Karpas-422 (cell line): ENCODE data around the gene G6PC2. TPM values are rescaled to one million over a fixed set of nuclear protein-coding genes. Genes with fewer than 3 reads are reported as not detected.

Source experiments
- DNase-seq: peaks from one replicate; pipeline ENCODE4 v3.0.0-alpha.2; 2015
- H2AFZ ChIP-seq: fragments of 200-600 bp; sonication (generic); 2 replicates; pipeline ENCODE4 v1.6.1; 2014; ENCODE audit warnings: antibody characterized with exemption, low read length, mixed read lengths
- H3K27ac ChIP-seq: fragments of 200-600 bp; sonication (generic); 2 replicates; pipeline ENCODE4 v1.5.1; 2014; ENCODE audit warnings: mild to moderate bottlenecking, low read length, moderate library complexity
- H3K27me3 ChIP-seq: fragments of 200-600 bp; sonication (generic); 2 replicates; pipeline ENCODE4 v1.6.1; 2014; ENCODE audit warnings: low read length, mixed read lengths
- H3K36me3 ChIP-seq: fragments of 200-600 bp; sonication (generic); 2 replicates; pipeline ENCODE4 v1.6.1; 2014; ENCODE audit warnings: low read length, mixed read lengths; ENCODE audit not compliant: insufficient read depth
- H3K4me1 ChIP-seq: fragments of 200-600 bp; sonication (generic); 2 replicates; pipeline ENCODE4 v1.6.1; 2014; ENCODE audit warnings: mild to moderate bottlenecking, low read length, mixed read lengths
- H3K4me2 ChIP-seq: fragments of 200-600 bp; sonication (generic); 2 replicates; pipeline ENCODE4 v1.6.1; 2014; ENCODE audit warnings: low read length, low read depth, mild to moderate bottlenecking; ENCODE audit not compliant: poor library complexity, severe bottlenecking
- H3K4me3 ChIP-seq: fragments of 200-600 bp; sonication (generic); 2 replicates; pipeline ENCODE4 v1.5.1; 2014; ENCODE audit warnings: mild to moderate bottlenecking, antibody characterized with exemption, low read length, mixed read lengths
- H3K79me2 ChIP-seq: fragments of 200-600 bp; sonication (generic); 2 replicates; pipeline ENCODE4 v1.6.1; 2014; ENCODE audit warnings: mild to moderate bottlenecking, low read length, mixed read lengths
- H3K9ac ChIP-seq: fragments of 200-600 bp; sonication (generic); 2 replicates; pipeline ENCODE4 v1.6.0; 2014; ENCODE audit warnings: low read length
- H3K9me2 ChIP-seq: fragments of 200-600 bp; sonication (generic), shearing (Covaris generic); replicated peaks from 2 replicates; pipeline ENCODE4 v1.6.0; 2014; ENCODE audit warnings: mild to moderate bottlenecking, low read length, moderate library complexity; ENCODE audit not compliant: insufficient read depth
- H3K9me3 ChIP-seq: fragments of 300-700, 200-600 bp; sonication (generic); 2 replicates; pipeline ENCODE4 v1.6.1; 2014; ENCODE audit warnings: low read length, mixed read lengths
- H4K20me1 ChIP-seq: fragments of 200-600 bp; sonication (generic); 2 replicates; pipeline ENCODE4 v1.6.1; 2014; ENCODE audit warnings: mild to moderate bottlenecking, antibody characterized with exemption, low read length, low read depth; ENCODE audit not compliant: insufficient read depth
- total RNA-seq: library from RNA; depleted of rRNA; stranded (reverse); fragments of >200 nt; shearing (Covaris generic); gene quantifications from 2 replicates; pipeline ENCODE4 v1.2.3, GENCODE V29; 2014; ENCODE audit warnings: low replicate concordance

Gene G6PC2
- total RNA-seq, 1 experiment from 2014 or later = not detected

DNA sequence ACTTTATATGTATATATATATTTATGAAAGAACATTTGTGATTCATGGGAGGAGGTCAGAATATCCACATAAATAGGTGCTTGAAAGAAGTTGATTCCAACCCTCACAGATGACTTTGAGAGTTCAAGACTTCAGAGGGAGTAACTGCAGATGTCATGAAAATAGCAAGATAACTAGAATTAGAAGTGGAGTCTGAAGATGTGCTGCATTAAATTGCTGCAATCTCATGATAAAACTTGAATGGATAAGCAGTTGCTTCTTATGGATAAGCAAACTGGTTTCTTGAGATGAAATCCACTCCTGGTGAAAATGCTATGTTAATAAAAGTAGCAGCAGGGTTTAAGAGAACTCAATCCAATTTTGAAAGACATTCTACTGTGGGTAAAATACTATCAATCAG, 40.2 kb downstream of the G6PC2 start:
- Histone ChIP-seq H3K4me2 (no peak overlapping the region), H3K4me3 (no peak overlapping the region), H3K9ac (no peak overlapping the region), H4K20me1 (no peaks in the 10 kb centered on the region), H3K9me2 (no peaks in the 10 kb centered on the region), H3K36me3 (no peaks in the 10 kb centered on the region), H3K9me3 (no peaks in the 10 kb centered on the region), H3K79me2 (no peaks in the 10 kb centered on the region), H3K4me1 (no peaks in the 10 kb centered on the region), H2AFZ (no peak overlapping the region), H3K27ac (no peak overlapping the region), H3K27me3 (no peaks in the 10 kb centered on the region)
- no peak for DNase-seq

DNA sequence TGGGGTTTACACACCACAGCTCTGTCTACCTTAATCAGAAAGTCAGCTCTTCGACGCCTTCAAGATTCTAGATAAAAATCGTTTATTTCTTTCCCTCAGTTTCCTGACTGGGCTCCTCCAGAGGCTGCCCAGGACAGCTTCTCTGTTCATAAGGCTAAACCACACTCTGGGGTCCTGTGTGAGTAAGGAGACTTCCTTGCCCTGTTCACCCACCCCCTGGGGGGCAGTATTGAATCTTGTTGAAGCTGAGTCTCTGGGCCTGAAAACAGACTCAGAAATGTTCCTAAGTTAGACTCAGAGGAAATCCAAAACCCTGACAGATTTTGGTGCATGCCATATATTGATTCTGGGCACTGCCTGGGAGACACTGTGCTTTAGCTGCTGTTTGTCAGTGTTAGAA, 43.0 kb downstream of the G6PC2 start:
- Histone ChIP-seq H3K4me2 (no peak overlapping the region), H2AFZ (no peak overlapping the region)
- DNase-seq = peak; percentile 43

DNA sequence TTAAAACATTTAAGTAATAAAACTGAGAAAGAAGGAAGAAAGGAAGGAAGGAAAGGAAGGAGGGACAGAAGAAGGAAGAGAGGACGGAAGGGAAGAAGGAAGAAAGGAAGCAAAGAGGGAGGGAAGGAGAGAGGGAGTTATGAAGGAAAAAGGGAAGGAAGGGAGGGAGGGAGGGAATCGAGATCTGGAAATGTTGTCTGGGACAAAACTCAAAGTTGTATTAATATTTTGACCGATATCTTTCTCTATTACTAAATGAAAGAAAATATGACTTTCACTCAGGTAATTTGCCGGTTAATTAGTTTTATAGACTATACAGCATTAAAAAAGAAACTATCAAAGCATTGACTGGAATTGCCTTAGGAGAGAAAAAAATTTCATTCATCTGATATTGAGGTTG, 44.4 kb downstream of the G6PC2 start:
- H4K20me1 ChIP-seq = no peaks in the 10 kb centered on the region
- H3K9me2 ChIP-seq = no peaks in the 10 kb centered on the region
- H3K27ac ChIP-seq = no peak overlapping the region
- H3K4me3 ChIP-seq = no peak overlapping the region
- H3K36me3 ChIP-seq = no peaks in the 10 kb centered on the region
- H3K9me3 ChIP-seq = no peaks in the 10 kb centered on the region
- H3K9ac ChIP-seq = no peak overlapping the region
- H3K4me2 ChIP-seq = no peak overlapping the region
- no peaks in the 10 kb centered on the region for H3K27me3 ChIP-seq
- no peak overlapping the region for H2AFZ ChIP-seq
- no peak for DNase-seq
- no peaks in the 10 kb centered on the region for H3K79me2 ChIP-seq
- H3K4me1 ChIP-seq = no peaks in the 10 kb centered on the region

More for the DNA sequence above, 43.0 kb downstream of the G6PC2 start:
- H3K79me2 ChIP-seq = no peaks in the 10 kb centered on the region
- H3K4me1 ChIP-seq = no peaks in the 10 kb centered on the region
- no peaks in the 10 kb centered on the region for H3K9me3 ChIP-seq
- no peak overlapping the region for H3K4me3 ChIP-seq
- no peak overlapping the region for H3K9ac ChIP-seq
- no peaks in the 10 kb centered on the region for H3K36me3 ChIP-seq
- no peak overlapping the region for H3K27ac ChIP-seq
- H3K27me3 ChIP-seq = no peaks in the 10 kb centered on the region
- no peaks in the 10 kb centered on the region for H4K20me1 ChIP-seq
- no peaks in the 10 kb centered on the region for H3K9me2 ChIP-seq

DNA sequence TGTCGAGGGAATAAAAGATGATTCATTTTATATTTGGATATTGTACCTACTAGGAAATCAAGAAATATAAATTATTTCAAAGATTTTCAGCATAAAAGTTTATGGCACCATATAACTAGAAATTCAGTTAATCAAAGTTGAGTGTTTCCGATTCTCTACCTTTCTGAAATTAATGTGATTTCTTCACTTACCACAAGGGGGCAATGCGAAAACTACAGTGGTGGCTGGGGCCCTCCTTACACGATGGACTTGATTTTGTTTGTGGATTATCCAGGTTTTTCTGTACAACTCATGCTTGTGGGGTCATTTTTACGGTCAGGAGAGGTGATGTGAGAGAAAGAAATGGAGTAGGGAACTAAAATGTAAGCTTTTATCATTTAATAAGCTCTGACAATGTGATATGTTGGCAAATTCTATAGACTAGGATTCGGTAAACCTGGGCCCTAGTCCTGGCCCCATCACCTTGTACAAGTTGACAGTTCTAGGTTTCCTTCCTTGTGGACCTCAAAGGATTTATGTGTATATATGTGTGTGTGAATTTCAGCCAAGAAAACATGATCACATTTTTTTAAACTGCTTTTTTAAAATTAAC, 47.6 kb downstream of the G6PC2 start:
- no peaks in the 10 kb centered on the region for H4K20me1 ChIP-seq
- H3K27ac ChIP-seq = no peak overlapping the region
- no peaks in the 10 kb centered on the region for H3K9me2 ChIP-seq
- H3K4me3 ChIP-seq = no peak overlapping the region
- no peaks in the 10 kb centered on the region for H3K36me3 ChIP-seq
- H3K9ac ChIP-seq = no peak overlapping the region
- H3K4me2 ChIP-seq = no peak overlapping the region
- no peaks in the 10 kb centered on the region for H3K27me3 ChIP-seq
- H2AFZ ChIP-seq = no peak overlapping the region
- DNase-seq = peak; percentile 61
- no peaks in the 10 kb centered on the region for H3K9me3 ChIP-seq
- H3K79me2 ChIP-seq = no peaks in the 10 kb centered on the region
- no peaks in the 10 kb centered on the region for H3K4me1 ChIP-seq

DNA sequence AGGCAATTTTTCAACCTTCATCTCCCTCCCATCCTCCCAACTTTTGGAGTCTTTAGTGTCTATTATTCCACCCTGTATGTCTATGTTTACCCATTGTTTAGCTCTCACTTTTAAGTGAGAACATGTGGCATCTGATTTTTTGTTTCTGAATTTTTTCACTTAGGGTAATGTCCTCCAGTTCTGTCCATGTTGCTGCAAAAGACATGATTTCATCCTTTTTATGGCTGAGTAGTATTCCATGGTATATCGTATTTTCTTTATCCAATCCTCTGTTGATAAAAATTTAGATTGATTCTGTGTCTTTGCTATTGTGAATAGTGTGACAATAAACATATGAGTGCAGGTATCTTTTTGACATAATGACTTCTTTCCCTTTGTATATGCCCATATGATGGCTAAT, 48.2 kb downstream of the G6PC2 start:
- no peaks in the 10 kb centered on the region for H3K9me2 ChIP-seq
- H2AFZ ChIP-seq = no peak overlapping the region
- H3K27me3 ChIP-seq = no peaks in the 10 kb centered on the region
- no peaks in the 10 kb centered on the region for H3K4me1 ChIP-seq
- H3K9ac ChIP-seq = no peak overlapping the region
- H3K4me2 ChIP-seq = no peak overlapping the region
- no peak overlapping the region for H3K4me3 ChIP-seq
- no peaks in the 10 kb centered on the region for H3K9me3 ChIP-seq
- H3K27ac ChIP-seq = no peak overlapping the region
- no peaks in the 10 kb centered on the region for H4K20me1 ChIP-seq
- DNase-seq = no peak
- H3K36me3 ChIP-seq = no peaks in the 10 kb centered on the region
- no peaks in the 10 kb centered on the region for H3K79me2 ChIP-seq

DNA sequence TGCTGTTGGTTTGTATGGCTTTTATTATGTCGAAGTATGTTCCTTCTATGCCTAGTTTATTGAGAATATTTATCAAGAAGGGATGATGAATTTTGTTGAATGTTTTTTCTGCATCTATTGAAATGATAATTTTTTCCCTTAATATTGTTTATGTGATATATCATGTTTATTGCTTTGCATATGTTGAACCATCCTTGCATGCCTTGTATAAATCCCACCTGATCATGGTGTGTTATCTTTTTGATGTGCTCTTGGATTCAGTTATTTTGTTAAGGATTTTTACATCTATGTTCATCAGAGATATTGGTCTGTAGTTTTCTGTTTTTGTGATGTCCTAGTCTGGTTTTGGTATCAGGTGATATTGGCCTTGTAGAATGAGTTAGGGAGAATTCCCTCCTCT, 50.8 kb downstream of the G6PC2 start:
- DNase-seq = no peak
- Histone ChIP-seq H2AFZ (no peak overlapping the region), H3K4me2 (no peak overlapping the region), H3K4me1 (no peaks in the 10 kb centered on the region), H3K79me2 (no peaks in the 10 kb centered on the region), H3K36me3 (no peaks in the 10 kb centered on the region), H4K20me1 (no peaks in the 10 kb centered on the region), H3K27ac (no peak overlapping the region), H3K9me2 (no peaks in the 10 kb centered on the region), H3K27me3 (no peaks in the 10 kb centered on the region), H3K9ac (no peak overlapping the region), H3K9me3 (no peaks in the 10 kb centered on the region), H3K4me3 (no peak overlapping the region)

DNA sequence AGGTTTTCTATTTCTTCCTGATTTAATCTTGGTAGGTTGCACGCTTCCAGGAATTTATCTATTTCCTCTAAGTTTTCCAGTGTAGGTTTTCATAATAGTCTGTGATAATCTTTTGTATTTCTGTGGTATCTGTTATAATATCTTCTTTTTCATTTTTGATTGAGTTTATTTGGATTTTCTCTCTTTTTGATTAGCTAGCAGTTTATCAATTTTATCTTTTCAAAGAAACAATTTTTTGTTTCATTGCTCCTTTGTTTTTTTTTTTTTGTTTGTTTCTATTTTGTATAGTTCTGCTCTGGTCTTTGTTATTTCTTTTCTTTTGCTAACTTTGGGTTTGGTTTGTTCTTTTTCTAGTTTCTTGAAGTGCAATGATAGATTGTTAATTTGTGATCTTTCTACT, 51.3 kb downstream of the G6PC2 start:
- Histone ChIP-seq H3K9me2 (no peaks in the 10 kb centered on the region), H3K4me3 (no peak overlapping the region), H3K9ac (no peak overlapping the region), H2AFZ (no peak overlapping the region), H3K27me3 (no peaks in the 10 kb centered on the region), H3K9me3 (no peaks in the 10 kb centered on the region), H3K79me2 (no peaks in the 10 kb centered on the region), H3K36me3 (no peaks in the 10 kb centered on the region), H4K20me1 (no peaks in the 10 kb centered on the region), H3K4me1 (no peaks in the 10 kb centered on the region), H3K4me2 (no peak overlapping the region), H3K27ac (no peak overlapping the region)
- DNase-seq = no peak

DNA sequence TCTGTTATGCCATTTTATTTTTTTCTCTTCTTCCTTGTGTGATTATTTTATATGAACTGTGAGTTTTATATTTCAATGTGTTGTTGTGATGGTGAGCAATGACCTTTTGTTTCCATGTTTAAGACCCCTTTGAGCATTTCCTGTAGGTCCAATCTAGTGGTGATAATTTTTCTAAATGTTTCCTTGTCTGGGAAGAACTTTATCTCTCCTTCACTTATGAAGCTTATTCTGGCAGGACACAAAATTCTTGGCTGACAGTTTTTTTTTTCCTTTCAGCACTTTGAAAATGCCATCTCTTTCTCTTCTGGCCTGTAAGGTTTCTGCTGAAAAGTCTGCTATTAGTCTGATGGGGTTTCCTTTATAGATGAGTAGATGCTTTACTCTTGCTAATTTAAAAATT, 53.2 kb downstream of the G6PC2 start:
- Histone ChIP-seq H2AFZ (no peak overlapping the region), H3K4me2 (no peak overlapping the region), H3K4me3 (no peak overlapping the region), H3K4me1 (no peaks in the 10 kb centered on the region), H3K9me2 (no peaks in the 10 kb centered on the region), H3K9me3 (no peaks in the 10 kb centered on the region), H3K27me3 (no peaks in the 10 kb centered on the region), H3K36me3 (no peaks in the 10 kb centered on the region), H3K79me2 (no peaks in the 10 kb centered on the region), H3K27ac (no peak overlapping the region), H4K20me1 (no peaks in the 10 kb centered on the region), H3K9ac (no peak overlapping the region)
- no peak for DNase-seq

DNA sequence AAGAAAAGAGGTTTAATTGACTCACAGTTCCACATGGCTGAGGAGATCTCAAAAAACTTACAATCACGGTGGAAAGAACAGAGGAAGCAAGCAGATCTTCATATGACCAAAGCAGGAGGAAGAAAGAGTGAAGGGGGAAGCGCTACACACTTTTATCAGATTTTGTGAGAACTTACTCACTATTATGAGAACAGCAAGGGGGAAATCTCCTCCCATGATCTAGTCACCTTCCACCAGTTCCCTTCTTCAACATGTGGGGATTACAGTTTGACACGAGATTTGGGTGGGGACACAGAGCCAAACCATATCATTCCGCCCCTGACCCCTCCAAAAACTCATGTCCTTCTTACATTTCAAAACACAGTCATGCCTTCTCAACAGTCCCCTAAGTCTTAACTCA, 54.2 kb downstream of the G6PC2 start:
- H4K20me1 ChIP-seq = no peaks in the 10 kb centered on the region
- H3K4me3 ChIP-seq = no peak overlapping the region
- H3K27ac ChIP-seq = no peak overlapping the region
- H2AFZ ChIP-seq = no peak overlapping the region
- no peak overlapping the region for H3K4me2 ChIP-seq
- H3K79me2 ChIP-seq = no peaks in the 10 kb centered on the region
- no peaks in the 10 kb centered on the region for H3K4me1 ChIP-seq
- no peaks in the 10 kb centered on the region for H3K27me3 ChIP-seq
- no peak overlapping the region for H3K9ac ChIP-seq
- no peaks in the 10 kb centered on the region for H3K36me3 ChIP-seq
- no peaks in the 10 kb centered on the region for H3K9me2 ChIP-seq
- H3K9me3 ChIP-seq = no peaks in the 10 kb centered on the region
- no peak for DNase-seq
